Stimulated activated CD4-positive, alpha-beta T cell treated with anti-CD3 and anti-CD28 coated beads, Interleukin-2, amount 100 ng/mL, for 24 hours (primary cell): ENCODE data around the gene SAA1.
"Not testable (repeated sequence)": the region's sequence is repeated elsewhere in the genome, so short reads cannot be mapped to it uniquely, and the experiment has no call there.

Experiments
- DNase-seq, 2 donors: peaks; one replicate each; pipeline ENCODE4 v3.0.0-alpha.2; 2020

SAA1 gene

GRCh38 chr11:18265949-18266348 is at the start of gene SAA1:
Gene SAA1, plus strand, starts transcription at chr11:18266264. Its CDS starts 624 bp downstream, at chr11:18266888.
- DNase-seq, result no peak

GRCh38 chr11:18221274-18221876 is 44.7 kb upstream of the SAA1 start:
- no peak for DNase-seq

- no peak for DNase-seq
Measured at GRCh38 chr11:18222814-18223421, 43.1 kb upstream of the SAA1 start.

GRCh38 chr11:18223591-18224387 is 42.3 kb upstream of the SAA1 start:
- no peak for DNase-seq

GRCh38 chr11:18225913-18226312 is 40.2 kb upstream of the SAA1 start:
- no peak for DNase-seq

- DNase-seq, result no peak
Measured at GRCh38 chr11:18229501-18229900, 36.6 kb upstream of the SAA1 start.

GRCh38 chr11:18230859-18231258 is 35.2 kb upstream of the SAA1 start:
- no peak for DNase-seq

- DNase-seq, result no peak
Measured at GRCh38 chr11:18233912-18234311, 32.2 kb upstream of the SAA1 start.

GRCh38 chr11:18235394-18236334 is 30.4 kb upstream of the SAA1 start:
- no peak for DNase-seq

- no peak for DNase-seq
Measured at GRCh38 chr11:18236664-18237356, 29.3 kb upstream of the SAA1 start, which contains the start of gene SAA4. Gene SAA4, minus strand, starts transcription at chr11:18236802. Its CDS starts 876 bp downstream, at chr11:18235926.

- no peak for DNase-seq
Measured at GRCh38 chr11:18239655-18240054, 26.4 kb upstream of the SAA1 start.

- DNase-seq, result peak; percentile 56 to 59
Measured at GRCh38 chr11:18243783-18244362, 22.2 kb upstream of the SAA1 start.

GRCh38 chr11:18245396-18245795 is 20.7 kb upstream of the SAA1 start:
- DNase-seq, result no peak

- DNase-seq, result peak in 1 of 2 donors; percentile 10
Measured at GRCh38 chr11:18246379-18247190, 19.5 kb upstream of the SAA1 start.

- DNase-seq, result not testable (repeated sequence)
Measured at GRCh38 chr11:18247191-18247581, 18.9 kb upstream of the SAA1 start.

GRCh38 chr11:18248561-18248960 is 17.5 kb upstream of the SAA1 start, which contains the start of gene SAA2:
Gene SAA2, minus strand, starts transcription at chr11:18248668. Its CDS starts 657 bp downstream, at chr11:18248011.
- no peak for DNase-seq

GRCh38 chr11:18253233-18253632 is 12.8 kb upstream of the SAA1 start:
- no peak for DNase-seq

- no peak for DNase-seq
Measured at GRCh38 chr11:18253778-18254338, 12.2 kb upstream of the SAA1 start.

GRCh38 chr11:18254781-18255361 is 11.2 kb upstream of the SAA1 start:
- no peak for DNase-seq

GRCh38 chr11:18259259-18259658 is 6.8 kb upstream of the SAA1 start:
- DNase-seq, result no peak
